PC-9 (cell line): ENCODE results near the gene CADM2. TPM values are rescaled to one million over a fixed set of nuclear protein-coding genes. Genes with fewer than 3 reads are reported as not detected.

ENCODE experiments used
- BruUV-seq: library from RNA; stranded (reverse); fragments of 400-500 nt; replicated peaks from 2 replicates; lab custom pipeline; 2021; lab: Mats Ljungman, UMichigan
- CTCF ChIA-PET: fragments of 300-600 bp; sonication (Branson Sonifier 250); formaldehyde crosslinking; loops from one replicate; lab custom pipeline; 2022; ENCODE audit warnings: antibody characterized with exemption; lab: Charles Lee
- POLR2A ChIA-PET: fragments of 300-600 bp; sonication (Branson Sonifier 250); formaldehyde crosslinking; loops from one replicate; lab custom pipeline; 2022; ENCODE audit warnings: antibody characterized with exemption; ENCODE audit not compliant: unreplicated experiment; lab: Charles Lee
- DNase-seq, 2 experiments: peaks; one replicate each; pipeline versions ENCODE4 v3.0.0 to v3.0.0-alpha.2; 2015 to 2022; ENCODE audit warnings: mixed read lengths in 1 of 2
- H2AFZ ChIP-seq: fragments of 200-600 bp; sonication (generic); 2 replicates; pipeline ENCODE4 v1.8.1; 2017; ENCODE audit warnings: antibody characterized with exemption
- H3F3A ChIP-seq: fragments of 200-600 bp; sonication (generic); 2 replicates; pipeline ENCODE4 v1.8.1; 2017; ENCODE audit warnings: antibody characterized with exemption, mild to moderate bottlenecking, low read depth; ENCODE audit not compliant: insufficient read depth
- H3K27ac ChIP-seq: fragments of 200-600 bp; sonication (generic); 2 replicates; pipeline ENCODE4 v1.6.1; 2016; ENCODE audit warnings: mixed run types
- H3K27me3 ChIP-seq: fragments of 200-600 bp; sonication (generic); 2 replicates; pipeline ENCODE4 v1.6.1; 2016; ENCODE audit warnings: low read depth, mixed run types; ENCODE audit not compliant: insufficient read depth
- H3K36me3 ChIP-seq: fragments of 200-600 bp; sonication (generic); 2 replicates; pipeline ENCODE4 v1.6.1; 2016; ENCODE audit warnings: low read depth, mixed run types
- H3K4me1 ChIP-seq: fragments of 200-600 bp; sonication (generic); replicated peaks from 2 replicates; pipeline ENCODE4 v1.6.1; 2016; ENCODE audit warnings: mixed run types; ENCODE audit not compliant: insufficient read depth
- H3K4me2 ChIP-seq: fragments of 200-600 bp; sonication (generic); 2 replicates; pipeline ENCODE4 v1.6.1; 2017; ENCODE audit warnings: mixed run types
- H3K4me3 ChIP-seq: fragments of 200-600 bp; sonication (generic); 2 replicates; pipeline ENCODE4 v1.6.1; 2016; ENCODE audit warnings: mixed run types
- H3K79me2 ChIP-seq: fragments of 200-600 bp; sonication (generic); 2 replicates; pipeline ENCODE4 v1.6.1; 2017; ENCODE audit warnings: low read depth, mixed run types
- H3K9me2 ChIP-seq: fragments of 200-600 bp; sonication (generic); 2 replicates; pipeline ENCODE4 v1.8.1; 2017; ENCODE audit warnings: mild to moderate bottlenecking; ENCODE audit not compliant: insufficient read depth
- H3K9me3 ChIP-seq: fragments of 200-600 bp; sonication (generic); 2 replicates; pipeline ENCODE4 v1.8.1; 2016; ENCODE audit warnings: low read depth; ENCODE audit not compliant: insufficient read depth
- H4K20me1 ChIP-seq: fragments of 200-600 bp; sonication (generic); 2 replicates; pipeline ENCODE4 v1.8.1; 2017; ENCODE audit not compliant: insufficient read depth
- CTCF ChIP-seq: fragments of 200-600 bp; sonication (generic); conservative IDR thresholded peaks from 2 replicates; pipeline ENCODE4 v1.6.1; 2017; ENCODE audit warnings: mixed run types, antibody characterized with exemption, mild to moderate bottlenecking, moderate library complexity
- EZH2 ChIP-seq: fragments of 200-600 bp; sonication (generic); IDR thresholded peaks from 2 replicates; pipeline ENCODE4 v1.8.0; 2017; ENCODE audit warnings: antibody characterized with exemption, low read depth
- intact Hi-C: fragments of 100-400 bp; cut with micrococcal nuclease; formaldehyde crosslinking; loops from one replicate; pipeline ENCODE4 v1.10.0; 2022; ENCODE audit not compliant: unreplicated experiment
- total RNA-seq: library from RNA; stranded (reverse); gene quantifications from 2 replicates; pipeline ENCODE4 v1.2.3, GENCODE V29; 2021

Gene CADM2
- total RNA-seq, 1 experiment from 2014 or later = 0.59 TPM

DNA sequence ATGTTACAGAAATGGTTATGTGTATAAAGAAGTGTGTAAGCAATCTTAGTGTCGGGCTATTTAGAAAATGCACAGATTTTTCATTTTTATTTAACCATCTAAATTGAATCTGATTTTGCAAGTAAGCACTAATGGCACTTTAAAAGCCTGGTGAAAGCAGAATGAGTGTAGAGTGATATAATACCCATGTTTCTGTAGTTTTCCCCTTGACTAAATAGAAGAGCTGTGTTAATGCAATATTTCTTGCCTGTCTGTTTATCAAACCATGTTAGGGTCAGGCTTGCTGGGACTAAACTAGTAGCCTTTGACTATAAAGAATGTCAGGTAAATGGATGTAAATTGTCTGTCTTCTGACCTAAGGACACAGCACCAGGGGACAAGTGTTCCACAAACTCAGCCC lies 714.0 kb downstream of the CADM2 start:
- Histone ChIP-seq H3K9me3 (no peaks in the 10 kb centered on the region), H4K20me1 (no peaks in the 10 kb centered on the region), H3K4me1 (no peaks in the 10 kb centered on the region), H3K4me3 (no peak overlapping the region), H3K27ac (no peak overlapping the region), H3K9me2 (no peaks in the 10 kb centered on the region), H2AFZ (no peak overlapping the region), H3K36me3 (no peaks in the 10 kb centered on the region), H3K79me2 (no peaks in the 10 kb centered on the region), H3F3A (no peaks in the 10 kb centered on the region), H3K4me2 (no peak overlapping the region), H3K27me3 (no peaks in the 10 kb centered on the region)
- BruUV-seq = no TSS peak
- no peak for DNase-seq
- POLR2A ChIA-PET = no interaction called here
- CTCF ChIA-PET = no interaction called here
- TF ChIP-seq CTCF = no peak
- TF ChIP-seq EZH2 = no peak
- intact Hi-C loops = no loop called here

- DNase-seq = no peak
- ChIA-PET POLR2A (no interaction called here), CTCF (no interaction called here)
- Histone ChIP-seq H3K4me3 (no peak overlapping the region), H3K4me1 (no peaks in the 10 kb centered on the region), H2AFZ (no peak overlapping the region), H3K27ac (no peak overlapping the region), H3K9me2 (no peaks in the 10 kb centered on the region), H4K20me1 (no peaks in the 10 kb centered on the region), H3K4me2 (no peak overlapping the region), H3K79me2 (no peaks in the 10 kb centered on the region), H3K27me3 (no peaks in the 10 kb centered on the region), H3F3A (no peaks in the 10 kb centered on the region), H3K9me3 (no peaks in the 10 kb centered on the region), H3K36me3 (no peaks in the 10 kb centered on the region)
- BruUV-seq = no TSS peak
- intact Hi-C loops = no loop called here
- TF ChIP-seq EZH2 (no peak), CTCF (no peak)
Observed at GRCh38 chr3:85678713-85679112, 719.9 kb downstream of the CADM2 start.

- Histone ChIP-seq H2AFZ (no peak overlapping the region), H3K9me2 (no peaks in the 10 kb centered on the region), H3K4me2 (no peak overlapping the region), H3K4me1 (no peaks in the 10 kb centered on the region), H3K27ac (no peak overlapping the region), H3F3A (no peaks in the 10 kb centered on the region), H3K4me3 (no peak overlapping the region), H3K9me3 (no peaks in the 10 kb centered on the region), H3K27me3 (no peaks in the 10 kb centered on the region), H4K20me1 (no peaks in the 10 kb centered on the region), H3K36me3 (no peaks in the 10 kb centered on the region), H3K79me2 (no peaks in the 10 kb centered on the region)
- ChIA-PET POLR2A (no interaction called here), CTCF (no interaction called here)
- BruUV-seq = no TSS peak
- TF ChIP-seq EZH2 (no peak), CTCF (no peak)
- intact Hi-C loops = no loop called here
- DNase-seq = no peak
Observed at GRCh38 chr3:85681906-85682305, 723.1 kb downstream of the CADM2 start.
